HepG2 (cell line): ENCODE data around the gene TGM4.

Experiments
- EP300 ChIP-seq, 3 experiments: sonication (generic) in 1 of 3; formaldehyde crosslinking in 1 of 3; IDR thresholded peaks; 2 replicates each; pipeline versions ENCODE4 v1.5.1 to v1.6.1; 2011 to 2020; ENCODE audit warnings: low read depth in 2 of 3, low read length in 2 of 3, borderline replicate concordance in 1 of 3, improper control_type of control experiment in 1 of 3, mild to moderate bottlenecking in 1 of 3, missing genetic modification reagents in 1 of 3, moderate library complexity in 1 of 3
- HNRNPK ChIP-seq: fragments of 200-400 bp; formaldehyde crosslinking; IDR thresholded peaks from 2 replicates; pipeline ENCODE4 v1.6.1; 2018; ENCODE audit warnings: low read length, low read depth, moderate library complexity, mild to moderate bottlenecking; ENCODE audit not compliant: poor library complexity, severe bottlenecking
- IRX3 ChIP-seq: sonication (generic); formaldehyde crosslinking; IDR thresholded peaks from 2 replicates; pipeline ENCODE4 v1.8.1; 2023; ENCODE audit warnings: mild to moderate bottlenecking, low read depth, missing genetic modification reagents, borderline replicate concordance
- TAF1 ChIP-seq: sonication (generic); formaldehyde crosslinking; IDR thresholded peaks from 2 replicates; pipeline ENCODE4 v1.4.0; 2020; ENCODE audit warnings: missing genetic modification reagents
- ZBTB7B ChIP-seq: sonication (generic); formaldehyde crosslinking; IDR thresholded peaks from 2 replicates; pipeline ENCODE4 v1.4.0; 2020; ENCODE audit warnings: missing genetic modification reagents
- ZMAT3 ChIP-seq: sonication (generic); formaldehyde crosslinking; conservative IDR thresholded peaks from 2 replicates; pipeline ENCODE4 v1.7.0; 2021; ENCODE audit warnings: missing genetic modification reagents
- TF ChIP-seq, protein P1 (sequence below), 2 experiments: IDR thresholded peaks; 2 replicates each; pipeline ENCODE4 v1.6.1; 2011 to 2012; ENCODE audit warnings: low read length in 2 of 2, borderline replicate concordance in 1 of 2, low read depth in 1 of 2, mild to moderate bottlenecking in 1 of 2, moderate library complexity in 1 of 2
- TF ChIP-seq, protein P2 (sequence below): sonication (generic); formaldehyde crosslinking; IDR thresholded peaks from 2 replicates; pipeline ENCODE4 v1.5.0; 2020; ENCODE audit warnings: mild to moderate bottlenecking, missing genetic modification reagents, moderate library complexity
- TF ChIP-seq, protein P3 (sequence below): sonication (generic); formaldehyde crosslinking; IDR thresholded peaks from 2 replicates; pipeline ENCODE4 v1.4.0; 2020; ENCODE audit warnings: missing genetic modification reagents
- TF ChIP-seq, protein P4 (sequence below): sonication (generic); formaldehyde crosslinking; IDR thresholded peaks from 2 replicates; pipeline ENCODE4 v1.4.0; 2020; ENCODE audit warnings: missing genetic modification reagents
- TF ChIP-seq, protein P5 (sequence below): IDR thresholded peaks from 2 replicates; pipeline ENCODE4 v1.6.1; 2016; ENCODE audit warnings: missing biosample characterization, missing genetic modification reagents, low read depth

GRCh38 chr3:44896440-44896839 lies 22.0 kb downstream of the TGM4 start:
- TF ChIP-seq, protein P1, sequence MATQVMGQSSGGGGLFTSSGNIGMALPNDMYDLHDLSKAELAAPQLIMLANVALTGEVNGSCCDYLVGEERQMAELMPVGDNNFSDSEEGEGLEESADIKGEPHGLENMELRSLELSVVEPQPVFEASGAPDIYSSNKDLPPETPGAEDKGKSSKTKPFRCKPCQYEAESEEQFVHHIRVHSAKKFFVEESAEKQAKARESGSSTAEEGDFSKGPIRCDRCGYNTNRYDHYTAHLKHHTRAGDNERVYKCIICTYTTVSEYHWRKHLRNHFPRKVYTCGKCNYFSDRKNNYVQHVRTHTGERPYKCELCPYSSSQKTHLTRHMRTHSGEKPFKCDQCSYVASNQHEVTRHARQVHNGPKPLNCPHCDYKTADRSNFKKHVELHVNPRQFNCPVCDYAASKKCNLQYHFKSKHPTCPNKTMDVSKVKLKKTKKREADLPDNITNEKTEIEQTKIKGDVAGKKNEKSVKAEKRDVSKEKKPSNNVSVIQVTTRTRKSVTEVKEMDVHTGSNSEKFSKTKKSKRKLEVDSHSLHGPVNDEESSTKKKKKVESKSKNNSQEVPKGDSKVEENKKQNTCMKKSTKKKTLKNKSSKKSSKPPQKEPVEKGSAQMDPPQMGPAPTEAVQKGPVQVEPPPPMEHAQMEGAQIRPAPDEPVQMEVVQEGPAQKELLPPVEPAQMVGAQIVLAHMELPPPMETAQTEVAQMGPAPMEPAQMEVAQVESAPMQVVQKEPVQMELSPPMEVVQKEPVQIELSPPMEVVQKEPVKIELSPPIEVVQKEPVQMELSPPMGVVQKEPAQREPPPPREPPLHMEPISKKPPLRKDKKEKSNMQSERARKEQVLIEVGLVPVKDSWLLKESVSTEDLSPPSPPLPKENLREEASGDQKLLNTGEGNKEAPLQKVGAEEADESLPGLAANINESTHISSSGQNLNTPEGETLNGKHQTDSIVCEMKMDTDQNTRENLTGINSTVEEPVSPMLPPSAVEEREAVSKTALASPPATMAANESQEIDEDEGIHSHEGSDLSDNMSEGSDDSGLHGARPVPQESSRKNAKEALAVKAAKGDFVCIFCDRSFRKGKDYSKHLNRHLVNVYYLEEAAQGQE (IDR thresholded peaks at IDR 0.05; ENCODE audit: borderline replicate concordance in 1 of 2, low read depth in 1 of 2, low read length in 2 of 2): no peak
- TF ChIP-seq, protein P2, sequence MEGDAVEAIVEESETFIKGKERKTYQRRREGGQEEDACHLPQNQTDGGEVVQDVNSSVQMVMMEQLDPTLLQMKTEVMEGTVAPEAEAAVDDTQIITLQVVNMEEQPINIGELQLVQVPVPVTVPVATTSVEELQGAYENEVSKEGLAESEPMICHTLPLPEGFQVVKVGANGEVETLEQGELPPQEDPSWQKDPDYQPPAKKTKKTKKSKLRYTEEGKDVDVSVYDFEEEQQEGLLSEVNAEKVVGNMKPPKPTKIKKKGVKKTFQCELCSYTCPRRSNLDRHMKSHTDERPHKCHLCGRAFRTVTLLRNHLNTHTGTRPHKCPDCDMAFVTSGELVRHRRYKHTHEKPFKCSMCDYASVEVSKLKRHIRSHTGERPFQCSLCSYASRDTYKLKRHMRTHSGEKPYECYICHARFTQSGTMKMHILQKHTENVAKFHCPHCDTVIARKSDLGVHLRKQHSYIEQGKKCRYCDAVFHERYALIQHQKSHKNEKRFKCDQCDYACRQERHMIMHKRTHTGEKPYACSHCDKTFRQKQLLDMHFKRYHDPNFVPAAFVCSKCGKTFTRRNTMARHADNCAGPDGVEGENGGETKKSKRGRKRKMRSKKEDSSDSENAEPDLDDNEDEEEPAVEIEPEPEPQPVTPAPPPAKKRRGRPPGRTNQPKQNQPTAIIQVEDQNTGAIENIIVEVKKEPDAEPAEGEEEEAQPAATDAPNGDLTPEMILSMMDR (CRISPR knock-in tag): no peak
- TF ChIP-seq, protein P3, sequence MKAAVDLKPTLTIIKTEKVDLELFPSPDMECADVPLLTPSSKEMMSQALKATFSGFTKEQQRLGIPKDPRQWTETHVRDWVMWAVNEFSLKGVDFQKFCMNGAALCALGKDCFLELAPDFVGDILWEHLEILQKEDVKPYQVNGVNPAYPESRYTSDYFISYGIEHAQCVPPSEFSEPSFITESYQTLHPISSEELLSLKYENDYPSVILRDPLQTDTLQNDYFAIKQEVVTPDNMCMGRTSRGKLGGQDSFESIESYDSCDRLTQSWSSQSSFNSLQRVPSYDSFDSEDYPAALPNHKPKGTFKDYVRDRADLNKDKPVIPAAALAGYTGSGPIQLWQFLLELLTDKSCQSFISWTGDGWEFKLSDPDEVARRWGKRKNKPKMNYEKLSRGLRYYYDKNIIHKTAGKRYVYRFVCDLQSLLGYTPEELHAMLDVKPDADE (CRISPR knock-in tag): no peak
- TF ChIP-seq EP300 (IDR thresholded peaks at IDR 0.05; ENCODE audit: low read depth in 2 of 2, low read length in 2 of 2): no peak
- TF ChIP-seq EP300 (CRISPR knock-in tag; IDR thresholded peaks at IDR 0.05; ENCODE audit: borderline replicate concordance): no peak
- TF ChIP-seq IRX3 (CRISPR knock-in tag): no peak
- TF ChIP-seq, protein P4, sequence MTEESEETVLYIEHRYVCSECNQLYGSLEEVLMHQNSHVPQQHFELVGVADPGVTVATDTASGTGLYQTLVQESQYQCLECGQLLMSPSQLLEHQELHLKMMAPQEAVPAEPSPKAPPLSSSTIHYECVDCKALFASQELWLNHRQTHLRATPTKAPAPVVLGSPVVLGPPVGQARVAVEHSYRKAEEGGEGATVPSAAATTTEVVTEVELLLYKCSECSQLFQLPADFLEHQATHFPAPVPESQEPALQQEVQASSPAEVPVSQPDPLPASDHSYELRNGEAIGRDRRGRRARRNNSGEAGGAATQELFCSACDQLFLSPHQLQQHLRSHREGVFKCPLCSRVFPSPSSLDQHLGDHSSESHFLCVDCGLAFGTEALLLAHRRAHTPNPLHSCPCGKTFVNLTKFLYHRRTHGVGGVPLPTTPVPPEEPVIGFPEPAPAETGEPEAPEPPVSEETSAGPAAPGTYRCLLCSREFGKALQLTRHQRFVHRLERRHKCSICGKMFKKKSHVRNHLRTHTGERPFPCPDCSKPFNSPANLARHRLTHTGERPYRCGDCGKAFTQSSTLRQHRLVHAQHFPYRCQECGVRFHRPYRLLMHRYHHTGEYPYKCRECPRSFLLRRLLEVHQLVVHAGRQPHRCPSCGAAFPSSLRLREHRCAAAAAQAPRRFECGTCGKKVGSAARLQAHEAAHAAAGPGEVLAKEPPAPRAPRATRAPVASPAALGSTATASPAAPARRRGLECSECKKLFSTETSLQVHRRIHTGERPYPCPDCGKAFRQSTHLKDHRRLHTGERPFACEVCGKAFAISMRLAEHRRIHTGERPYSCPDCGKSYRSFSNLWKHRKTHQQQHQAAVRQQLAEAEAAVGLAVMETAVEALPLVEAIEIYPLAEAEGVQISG (CRISPR knock-in tag): no peak
- TF ChIP-seq, protein P5, sequence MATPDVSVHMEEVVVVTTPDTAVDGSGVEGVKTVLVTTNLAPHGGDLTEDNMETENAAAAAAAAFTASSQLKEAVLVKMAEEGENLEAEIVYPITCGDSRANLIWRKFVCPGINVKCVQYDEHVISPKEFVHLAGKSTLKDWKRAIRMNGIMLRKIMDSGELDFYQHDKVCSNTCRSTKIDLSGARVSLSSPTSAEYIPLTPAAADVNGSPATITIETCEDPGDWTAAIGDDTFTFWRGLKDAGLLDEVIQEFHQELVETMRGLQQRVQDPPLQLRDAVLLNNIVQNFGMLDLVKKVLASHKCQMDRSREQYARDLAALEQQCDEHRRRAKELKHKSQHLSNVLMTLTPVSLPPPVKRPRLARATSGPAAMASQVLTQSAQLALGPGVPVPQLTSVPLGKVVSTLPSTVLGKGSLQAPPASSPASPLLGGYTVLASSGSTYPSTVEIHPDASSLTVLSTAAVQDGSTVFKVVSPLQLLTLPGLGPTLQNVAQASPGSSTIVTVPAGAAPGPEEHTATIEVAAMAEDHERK (CRISPR knock-in tag): no peak
- TF ChIP-seq TAF1 (CRISPR knock-in tag): no peak
- TF ChIP-seq HNRNPK: no peak
- no peak for TF ChIP-seq ZMAT3 (CRISPR knock-in tag)
- no peak for TF ChIP-seq ZBTB7B (CRISPR knock-in tag)
